Activated T-cell treated with anti-CD3 and anti-CD28 coated beads for 1 hour (primary cell): ENCODE measurements around the gene CD300C.
A peak's percentile ranks its signal among the peaks of the same experiment; 100 is the strongest.
"Not testable (repeated sequence)": the region's sequence is repeated elsewhere in the genome, so short reads cannot be mapped to it uniquely, and the experiment has no call there.

ENCODE experiments used
- DNase-seq: peaks from one replicate; pipeline ENCODE4 v3.0.0-alpha.2; 2020; ENCODE audit warnings: low read depth

CD300C gene

DNA sequence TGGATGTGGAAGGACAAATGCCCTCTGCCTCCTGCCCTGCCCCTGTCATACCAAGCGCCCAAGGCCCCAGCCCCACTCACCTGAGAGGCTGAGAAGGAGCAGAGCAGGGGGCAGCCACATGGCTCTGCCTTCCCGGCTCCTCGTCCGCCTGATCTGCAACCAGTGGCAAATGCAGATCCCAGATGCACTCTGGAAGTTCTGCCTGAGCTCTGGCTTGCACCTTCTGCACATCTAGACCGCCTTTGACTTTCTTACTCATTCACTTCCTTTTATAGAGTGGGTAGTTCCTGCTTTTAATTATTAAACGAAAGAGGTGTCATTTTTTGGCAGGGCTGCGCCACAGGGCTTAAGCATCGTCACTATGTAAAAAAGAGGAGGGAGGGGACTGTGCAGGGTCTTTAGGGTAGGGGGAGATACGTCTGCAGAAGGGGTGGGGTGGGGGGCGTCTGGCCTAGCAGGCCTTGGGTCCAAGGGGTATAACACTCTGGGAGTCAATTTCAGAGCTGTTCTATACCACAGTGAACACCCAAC lies 14.6 kb downstream of the CD300C start, which contains the start of gene CD300LB:
Gene CD300LB (minus strand): TSS at position 245 of the 531 bp plus-strand sequence. CDS start 125 bp downstream, at position 120.
- DNase-seq = no peak

DNA sequence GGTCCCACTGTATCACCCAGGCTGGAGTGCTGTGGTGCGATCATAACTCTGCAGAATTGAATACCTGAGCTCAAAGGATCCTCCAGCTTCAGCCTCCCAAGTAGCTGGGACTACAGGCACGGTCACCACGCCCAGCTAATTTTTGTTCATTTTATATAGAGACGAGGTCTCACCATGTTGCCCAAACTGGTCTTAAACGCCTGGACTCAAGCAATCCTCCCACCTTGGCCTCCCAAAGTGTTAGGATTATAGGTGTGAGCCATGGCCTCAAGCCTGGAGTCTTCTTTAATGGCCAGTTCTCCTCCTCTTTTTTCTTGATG lies 15.1 kb downstream of the CD300C start:
- no peak for DNase-seq

- no peak for DNase-seq
These were observed 16.7 kb downstream of the CD300C start for GRCh38 chr17:74529243-74529642.

- DNase-seq = no peak
These were observed 17.3 kb downstream of the CD300C start for GRCh38 chr17:74528491-74529199.

GRCh38 chr17:74527756-74528155 lies 18.2 kb downstream of the CD300C start:
- no peak for DNase-seq

- no peak for DNase-seq
These were observed 18.8 kb downstream of the CD300C start for GRCh38 chr17:74527081-74527480.

DNA sequence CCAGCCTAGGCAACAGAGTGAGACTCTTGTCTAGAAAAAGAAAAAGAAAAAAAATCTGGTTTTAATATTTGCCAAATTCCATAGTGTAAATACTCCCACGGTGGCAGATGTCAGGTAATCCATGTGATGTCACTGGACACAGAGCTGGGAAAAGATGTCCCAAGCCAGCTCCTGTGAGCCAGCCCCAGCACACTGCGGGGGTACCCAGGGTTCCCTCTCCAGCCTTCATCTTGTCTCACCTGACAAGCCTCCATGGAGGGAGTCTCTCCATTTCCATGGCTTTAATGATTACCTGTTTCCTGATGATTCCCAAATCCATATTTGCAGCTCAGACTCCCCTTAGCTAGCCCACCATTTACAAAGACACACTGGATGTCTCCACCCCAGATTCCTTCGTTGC lies 19.2 kb downstream of the CD300C start:
- no peak for DNase-seq

- DNase-seq = no peak
These were observed 20.1 kb downstream of the CD300C start for GRCh38 chr17:74525781-74526288.

- no peak for DNase-seq
These were observed 20.5 kb downstream of the CD300C start for GRCh38 chr17:74525465-74525725.

DNA sequence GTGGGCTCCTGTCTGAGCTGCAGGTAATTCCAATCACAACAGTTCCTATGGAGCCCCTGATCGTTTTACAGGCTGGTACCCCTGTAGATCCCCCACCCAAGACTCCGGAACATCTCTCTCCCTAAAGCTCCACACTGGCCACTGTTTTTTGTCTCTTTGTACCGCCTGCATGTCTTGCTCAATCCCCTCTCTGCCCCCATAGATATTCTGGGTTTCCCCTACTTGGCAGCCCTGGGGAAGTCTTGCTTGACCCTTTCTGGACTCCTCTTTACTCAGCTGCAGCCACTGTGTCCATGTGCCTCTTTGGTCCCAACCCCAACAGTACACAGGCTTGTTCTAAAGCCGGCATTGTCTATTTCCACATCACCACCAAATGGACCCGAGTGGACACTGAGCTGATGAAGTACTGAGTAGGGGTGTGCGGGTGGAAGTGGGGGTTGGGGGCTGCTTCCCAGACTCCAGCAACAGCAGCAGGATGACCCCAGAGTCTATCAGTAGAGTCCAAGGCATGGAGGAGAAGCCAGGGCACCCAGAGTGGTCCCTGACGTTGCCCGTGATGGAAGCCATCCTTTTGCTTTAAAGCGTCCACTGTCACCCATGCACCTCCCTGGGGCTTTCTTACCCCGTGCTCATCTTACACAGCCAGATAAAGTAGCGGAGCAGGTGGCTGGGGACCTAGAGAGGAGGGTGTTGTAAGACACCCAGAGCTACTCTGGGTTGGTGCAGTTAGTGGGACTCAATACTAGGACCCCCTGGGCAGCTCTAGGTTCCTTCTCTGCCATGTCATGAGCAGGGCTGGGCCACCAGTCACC lies 21.1 kb downstream of the CD300C start:
- DNase-seq = no peak

DNA sequence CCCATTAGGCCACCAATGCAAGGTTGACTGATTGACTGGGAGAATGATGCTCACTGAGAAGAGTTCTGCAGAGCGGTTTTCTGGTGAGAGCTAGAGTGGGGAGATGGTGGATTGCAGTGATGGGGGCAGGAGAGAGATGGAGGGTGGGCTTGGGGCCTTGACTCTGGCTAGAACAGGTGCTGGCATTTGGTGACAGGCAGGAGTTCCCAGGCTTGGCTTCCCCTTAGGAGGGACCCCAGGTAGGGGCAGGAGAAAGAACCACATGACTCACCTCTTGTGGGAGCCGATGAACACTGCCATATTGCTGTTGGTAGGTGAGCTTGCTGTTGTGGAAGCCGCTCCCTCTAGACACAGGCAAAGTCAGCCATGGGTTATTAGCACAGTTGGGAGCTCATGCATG lies 22.6 kb downstream of the CD300C start:
- no peak for DNase-seq

DNA sequence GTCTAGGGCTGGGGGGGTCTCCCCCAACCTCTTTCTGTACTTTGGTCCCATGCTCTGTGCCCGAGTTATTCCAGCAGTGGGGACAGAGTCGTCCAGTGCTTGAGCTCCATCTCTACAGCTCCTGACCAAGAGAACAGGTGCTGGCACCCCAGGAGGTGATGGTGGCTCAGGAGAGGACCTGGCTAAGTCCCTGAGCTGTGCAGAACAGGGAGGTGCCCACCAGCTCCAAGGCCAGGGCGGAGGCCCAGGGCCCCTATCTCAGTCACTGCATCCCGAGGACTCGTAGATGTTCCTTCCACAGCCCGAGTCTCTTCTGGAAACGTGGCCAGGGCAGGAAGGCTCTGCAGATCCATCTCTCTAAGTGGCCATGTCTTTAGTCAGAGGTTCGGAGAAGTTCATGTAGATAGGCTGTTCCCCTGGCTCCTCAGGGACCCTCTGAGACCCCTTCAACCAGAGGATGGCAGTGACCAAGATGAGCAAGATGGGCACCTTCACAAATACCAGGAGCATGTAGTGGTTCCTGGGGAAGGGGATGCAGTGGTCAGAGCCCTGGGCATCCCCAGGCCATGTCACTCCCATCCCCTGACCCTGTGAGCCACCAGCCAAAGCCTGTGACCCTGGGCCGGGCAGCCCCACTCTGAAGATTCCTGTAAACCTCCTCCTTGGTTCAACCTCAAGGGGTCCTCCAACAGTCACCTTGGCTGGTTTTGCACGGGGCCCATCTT lies 23.4 kb downstream of the CD300C start:
- DNase-seq = no peak

DNA sequence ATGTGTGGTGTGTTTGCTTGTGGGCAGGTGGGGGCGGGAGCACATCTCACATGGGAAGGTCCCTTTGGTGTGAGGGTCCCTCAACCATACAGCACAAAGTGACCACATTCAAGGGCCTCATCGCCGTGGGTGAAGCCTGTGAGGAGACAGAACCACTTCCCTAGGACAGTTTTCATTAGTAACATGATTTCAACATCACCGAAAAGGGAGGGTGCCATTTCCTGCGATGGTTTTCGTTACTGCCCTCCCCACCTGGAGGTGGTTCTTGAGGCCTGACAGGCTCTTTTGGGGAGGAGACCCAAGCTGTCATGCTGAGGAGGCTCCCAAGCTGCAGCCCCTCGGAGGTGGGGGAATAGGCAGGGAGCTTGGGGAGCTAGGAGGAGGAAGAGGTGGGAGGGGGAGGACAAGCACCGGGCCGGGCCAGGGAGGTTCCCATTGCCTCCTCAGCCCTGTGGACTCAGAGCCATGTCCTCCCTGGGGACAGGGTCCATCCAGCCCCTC lies 24.2 kb downstream of the CD300C start:
- no peak for DNase-seq

GRCh38 chr17:74520790-74521480 lies 25.0 kb downstream of the CD300C start:
- DNase-seq = no peak

DNA sequence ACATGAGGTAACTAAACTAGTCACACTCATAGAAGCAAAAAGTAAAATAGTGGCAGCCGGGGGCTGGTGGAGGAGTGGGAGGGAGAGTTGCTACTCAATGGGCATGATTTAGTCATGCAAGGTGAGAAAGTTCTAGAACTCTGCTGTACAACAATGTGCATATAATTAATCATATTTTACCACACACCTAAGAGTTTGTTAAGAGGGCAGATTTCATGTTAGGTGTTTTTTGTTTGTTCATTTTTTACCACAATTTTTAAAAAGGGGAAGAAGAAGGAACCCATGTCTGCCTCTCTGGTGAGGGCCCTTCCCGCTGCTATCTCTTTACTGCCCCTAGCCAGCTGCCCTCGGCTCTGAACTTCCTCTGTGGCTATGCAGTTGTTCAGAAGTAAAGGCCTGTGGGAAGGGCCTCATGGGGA lies 25.9 kb downstream of the CD300C start:
- no peak for DNase-seq

- not testable (repeated sequence) for DNase-seq
These were observed 27.4 kb downstream of the CD300C start for GRCh38 chr17:74518413-74518981.

GRCh38 chr17:74516561-74517328 lies 29.2 kb downstream of the CD300C start:
- no peak for DNase-seq

GRCh38 chr17:74515941-74516340 lies 30.0 kb downstream of the CD300C start:
- no peak for DNase-seq

- DNase-seq = peak; percentile 9
These were observed 31.1 kb downstream of the CD300C start for GRCh38 chr17:74514632-74515334.
